CD4-positive, alpha-beta T cell treated with Interleukin-1 beta for 1 hour (primary cell): ENCODE data around the gene MXRA7.
"Not testable (repeated sequence)": the region's sequence is repeated elsewhere in the genome, so short reads cannot be mapped to it uniquely, and the experiment has no call there.

Experiments
- DNase-seq, 2 donors: peaks; one replicate each; pipeline ENCODE4 v3.0.0-alpha.2; 2020 to 2022

The MXRA7 gene

DNA sequence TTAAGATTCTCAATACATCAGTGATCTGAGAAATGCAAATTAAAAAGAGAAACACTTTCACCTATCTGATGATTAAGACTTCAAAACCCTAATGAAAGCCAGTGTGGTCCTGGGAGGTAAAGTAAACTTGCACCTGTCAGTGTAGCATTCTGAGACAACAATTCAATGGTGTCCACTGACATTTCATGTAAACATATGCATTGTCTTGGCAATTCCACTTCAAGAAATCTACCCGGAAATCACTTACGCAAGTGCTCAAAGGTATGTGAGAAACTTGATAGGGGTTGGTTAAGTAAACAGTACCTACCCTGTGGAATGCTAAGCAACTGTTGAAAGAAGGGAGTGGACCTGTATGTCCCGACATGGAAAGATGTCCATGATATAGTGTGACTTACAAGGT lies 69.3 kb downstream of the MXRA7 start:
- DNase-seq = no peak

DNA sequence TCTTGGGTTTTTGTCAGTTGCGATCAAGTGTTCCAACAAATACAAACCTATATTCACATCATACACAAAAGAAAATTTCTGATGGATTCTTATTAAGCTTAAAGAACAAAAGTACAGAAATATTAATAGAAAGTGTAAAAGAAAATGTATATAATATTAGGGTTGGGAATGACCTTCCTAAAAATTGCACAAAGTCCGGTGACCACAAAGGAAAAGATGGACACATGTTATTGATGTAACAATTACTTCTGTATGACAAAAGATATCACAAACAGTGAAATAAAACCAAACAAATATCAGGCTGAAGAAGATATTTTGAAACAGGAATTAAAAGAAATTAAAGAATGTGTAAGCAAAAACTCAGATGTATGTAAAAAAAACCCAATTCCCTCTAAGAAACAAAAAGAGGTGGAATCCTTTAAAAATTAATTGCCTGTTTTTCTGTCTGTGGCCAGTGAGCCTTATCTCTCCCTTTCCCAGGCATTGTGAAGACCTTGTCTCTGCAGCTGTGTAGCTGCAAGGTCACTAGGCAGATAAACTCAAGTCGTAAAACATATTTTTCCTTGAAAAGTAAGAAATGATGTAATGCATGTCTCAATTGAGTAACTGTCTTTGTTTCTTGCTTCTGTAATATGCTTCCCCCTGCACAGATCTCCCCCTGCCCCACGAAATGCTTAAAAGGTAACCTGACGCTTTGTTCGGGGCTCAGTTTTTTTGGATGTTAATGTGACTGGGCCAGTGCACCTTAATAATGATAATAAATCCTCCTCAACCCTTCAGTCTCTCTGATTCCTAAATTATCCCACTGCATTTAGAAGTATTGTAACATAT lies 70.0 kb downstream of the MXRA7 start:
- DNase-seq = no peak

DNA sequence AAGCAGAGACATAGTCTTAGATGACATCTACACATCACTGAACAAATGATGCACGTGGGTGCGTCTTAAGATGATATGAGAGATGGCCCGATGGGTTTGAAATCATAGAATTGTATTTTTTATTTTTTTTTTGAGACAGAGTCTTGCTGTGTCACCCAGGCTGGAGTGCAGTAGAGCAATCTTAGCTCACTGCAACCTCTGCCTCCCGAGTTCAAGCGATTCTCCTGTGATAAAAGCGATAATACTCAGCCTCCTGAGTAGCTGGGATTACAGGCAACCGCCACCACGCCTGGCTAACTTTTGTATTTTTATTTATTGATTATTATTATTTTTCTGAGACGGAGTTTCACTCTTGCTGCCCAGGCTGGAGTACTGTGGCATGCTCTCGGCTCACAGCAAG lies 72.5 kb downstream of the MXRA7 start:
- no peak for DNase-seq

DNA sequence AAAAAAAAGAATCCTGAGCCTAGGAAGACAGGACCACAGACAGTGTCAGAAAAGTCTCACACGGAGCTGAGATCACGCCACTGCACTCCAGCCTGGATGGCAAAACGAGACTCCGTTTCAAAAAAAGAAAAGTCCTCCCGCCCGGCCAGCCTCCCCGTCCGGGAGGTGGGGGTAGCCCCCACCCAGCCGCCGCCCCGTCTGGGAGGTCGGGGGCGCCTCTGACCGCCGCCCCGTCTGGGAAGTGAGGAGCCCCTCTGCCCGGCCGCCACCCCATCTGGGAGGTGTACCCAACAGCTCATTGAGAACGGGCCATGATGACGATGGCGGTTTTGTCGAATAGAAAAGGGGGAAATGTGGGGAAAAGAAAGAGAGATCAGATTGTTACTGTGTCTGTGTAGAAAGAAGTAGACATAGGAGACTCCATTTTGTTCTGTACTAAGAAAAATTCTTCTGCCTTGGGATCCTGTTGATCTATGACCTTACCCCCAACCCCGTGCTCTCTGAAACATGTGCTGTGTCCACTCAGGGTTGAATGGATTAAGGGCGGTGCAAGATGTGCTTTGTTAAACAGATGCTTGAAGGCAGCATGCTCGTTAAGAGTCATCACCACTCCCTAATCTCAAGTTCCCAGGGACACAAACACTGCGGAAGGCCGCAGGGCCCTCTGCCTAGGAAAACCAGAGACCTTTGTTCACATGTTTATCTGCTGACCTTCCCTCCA lies 74.1 kb downstream of the MXRA7 start:
- DNase-seq = not testable (repeated sequence)

DNA sequence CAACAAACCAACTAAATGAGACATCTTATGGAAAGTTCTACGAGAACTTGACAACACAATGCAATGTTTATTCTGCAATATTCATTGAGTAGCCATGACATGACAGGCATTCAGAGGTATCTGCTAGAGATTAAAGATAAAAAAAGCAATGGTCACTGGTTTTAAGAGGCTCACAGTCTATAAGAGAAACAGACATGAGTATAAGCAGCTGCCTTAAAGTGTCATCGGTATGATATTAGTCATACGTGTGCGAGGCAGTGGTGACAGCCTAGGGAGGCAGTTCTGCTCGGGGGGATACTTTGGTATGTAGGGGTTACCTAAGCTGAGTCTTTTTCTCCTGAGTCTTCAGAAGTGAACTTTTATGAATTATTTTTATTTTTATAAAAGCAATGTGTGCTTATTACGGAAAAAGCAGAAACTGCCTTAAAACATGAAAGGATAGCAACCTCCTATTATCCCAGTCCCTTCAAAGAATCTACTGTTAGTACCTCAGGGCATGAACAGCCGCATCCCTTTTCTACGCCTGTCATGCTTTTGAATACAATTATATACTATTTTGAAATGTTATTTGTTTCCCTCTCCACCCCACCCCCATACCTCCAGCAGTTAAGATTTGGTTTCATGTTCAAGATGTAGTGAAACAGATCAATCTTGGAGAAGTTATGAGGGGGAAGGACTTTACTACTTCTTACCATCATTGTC lies 75.0 kb downstream of the MXRA7 start:
- DNase-seq = no peak

DNA sequence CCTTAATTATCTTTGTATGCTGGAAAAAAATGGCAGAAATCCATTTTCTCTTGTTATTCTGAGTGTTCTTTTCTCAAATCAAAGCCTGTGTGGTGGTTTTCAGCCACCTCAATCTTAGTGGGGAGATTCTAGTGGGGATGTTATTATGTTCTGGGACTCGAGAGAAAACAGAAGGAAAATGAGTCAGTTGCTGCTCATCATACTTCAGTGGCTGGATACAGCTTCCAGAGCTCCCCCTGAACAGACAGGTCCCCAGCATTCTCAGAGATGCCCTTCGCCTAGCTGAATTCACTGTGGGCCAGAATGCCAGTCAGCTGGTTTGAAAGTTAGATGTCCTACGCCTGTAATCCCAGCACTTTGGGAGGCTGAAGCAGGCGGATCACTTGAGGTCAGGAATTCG lies 75.7 kb downstream of the MXRA7 start:
- DNase-seq = no peak

DNA sequence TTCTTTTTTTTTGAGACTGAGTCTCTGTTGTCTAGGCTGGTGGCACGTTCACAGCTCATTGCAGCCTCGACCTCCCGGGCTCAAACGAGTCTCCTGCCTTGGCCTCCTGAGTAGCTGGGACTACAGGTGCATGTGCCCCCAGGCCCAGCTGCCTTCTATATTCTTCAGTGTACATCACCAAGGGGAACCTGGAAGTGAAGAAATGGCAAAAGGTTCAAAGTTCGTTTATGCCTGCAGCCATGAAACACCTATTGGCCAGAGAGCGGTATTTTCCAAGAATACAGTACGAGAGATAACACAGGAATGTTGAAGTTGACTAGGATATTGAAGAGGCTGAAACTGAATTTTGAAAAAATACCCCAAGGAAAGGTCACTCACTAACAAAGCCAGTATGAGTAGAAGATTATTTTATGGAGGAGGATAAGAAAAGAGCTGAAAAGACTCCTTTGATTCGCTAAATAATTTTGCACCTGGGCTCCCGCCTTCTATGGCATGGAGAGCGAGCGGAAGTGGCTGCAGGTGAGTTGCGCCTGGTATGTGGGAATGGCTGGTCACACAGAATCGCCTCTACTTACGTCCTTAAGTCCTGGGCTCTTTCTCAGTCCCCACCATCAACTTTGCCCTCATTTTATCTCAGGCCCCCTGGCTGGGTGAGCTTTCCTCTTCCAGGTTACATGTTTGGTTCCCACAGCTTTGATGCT lies 77.0 kb downstream of the MXRA7 start:
- DNase-seq = no peak

DNA sequence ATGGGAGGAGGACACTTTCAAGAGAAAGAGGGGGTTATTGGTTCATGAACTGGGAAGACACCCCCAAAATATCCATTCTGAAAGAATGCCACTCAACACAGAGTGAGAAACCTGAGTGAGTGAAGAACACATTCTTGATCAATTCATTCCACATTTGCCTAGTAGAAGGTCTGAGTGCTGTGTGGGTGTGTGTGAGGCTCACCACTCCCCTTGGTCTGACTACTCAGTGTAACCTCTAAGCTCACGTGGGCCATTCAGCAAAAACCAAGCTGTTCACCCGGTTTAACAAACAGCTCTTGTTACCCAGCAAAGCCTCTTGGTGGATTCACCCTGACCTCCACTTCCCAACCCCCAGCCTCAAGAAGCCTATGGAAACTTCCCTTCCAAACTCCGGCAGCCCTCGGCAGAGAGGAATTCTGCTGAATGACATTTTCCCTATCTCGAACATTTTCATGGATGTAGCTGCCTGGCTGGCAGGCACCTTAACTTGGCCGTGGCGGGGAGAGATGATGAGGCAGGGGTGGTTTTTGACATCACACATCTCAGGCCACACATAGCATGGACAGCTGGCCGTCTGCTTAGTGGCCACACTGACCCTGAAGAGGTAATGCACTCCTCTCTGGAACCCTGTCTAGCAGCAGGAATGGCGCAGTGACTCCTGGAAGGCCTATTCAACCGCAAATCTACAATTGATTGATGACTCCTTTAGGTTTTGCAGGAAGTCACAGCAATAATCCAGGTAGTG lies 78.8 kb downstream of the MXRA7 start:
- no peak for DNase-seq

DNA sequence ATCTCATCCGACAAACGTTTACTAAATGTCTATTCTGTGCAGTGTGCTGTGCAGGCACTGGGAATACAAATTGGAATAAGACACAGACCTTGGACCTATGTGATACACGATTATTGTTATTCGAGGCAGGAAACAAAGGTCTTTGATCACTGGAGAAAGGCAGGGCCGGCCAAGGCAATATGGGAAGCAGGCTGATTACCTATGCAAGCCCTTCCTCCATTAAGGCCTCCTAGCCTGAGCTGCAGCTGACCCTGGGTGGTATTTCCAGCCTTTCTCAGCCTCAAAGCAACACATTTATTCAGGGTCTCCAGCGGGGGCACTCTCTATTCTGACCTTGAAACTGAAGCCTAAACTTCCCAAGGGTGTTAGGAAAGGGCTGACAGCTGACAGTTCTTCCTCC lies 80.6 kb downstream of the MXRA7 start:
- no peak for DNase-seq
